ENCODE data around the gene USH1C.

The USH1C gene

DNA sequence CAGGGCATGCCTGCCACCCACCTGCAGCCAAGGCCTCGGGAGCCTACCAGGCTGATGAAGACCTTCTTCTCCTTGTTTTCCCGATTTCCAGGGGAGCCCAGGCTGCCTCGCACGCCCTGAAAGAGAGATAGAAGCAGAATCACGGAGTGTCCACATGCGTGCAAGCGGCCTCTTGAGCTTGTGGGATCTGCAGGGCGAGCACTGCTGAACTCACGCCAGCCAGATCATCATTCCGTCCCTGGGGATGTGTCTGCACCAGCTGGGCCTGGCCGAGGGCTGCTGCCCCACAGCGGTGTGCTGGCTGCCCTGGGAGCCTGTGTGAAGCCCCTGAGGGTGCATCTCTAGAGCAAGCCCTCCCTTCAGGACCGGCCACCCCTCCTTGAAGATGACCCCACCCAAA is 17.9 kb downstream of the USH1C start:
- H3K9ac ChIP-seq, result no peak overlapping the region
- H3K27ac ChIP-seq, result no peak overlapping the region
- H3K4me1 ChIP-seq (ENCODE audit: low read depth, poor library complexity, severe bottlenecking), result no peaks in the 10 kb centered on the region
- H3K4me3 ChIP-seq (IDR thresholded peaks at IDR 0.05; ENCODE audit: insufficient read depth, low read depth, low read length), result no peak overlapping the region
- no peaks in the 10 kb centered on the region for H3K79me2 ChIP-seq (ENCODE audit: insufficient read depth, low read depth)
- no peak overlapping the region for H2AFZ ChIP-seq (ENCODE audit: low read depth)
- H3K4me2 ChIP-seq, result no peak overlapping the region
- H4K20me1 ChIP-seq (ENCODE audit: insufficient read depth), result no peaks in the 10 kb centered on the region
- H3K36me3 ChIP-seq (ENCODE audit: insufficient read depth), result no peaks in the 10 kb centered on the region
- no peaks in the 10 kb centered on the region; the same call in 1 of the 2 replicates for H3K27me3 ChIP-seq (ENCODE audit: insufficient read depth, low read depth)
- TF ChIP-seq, protein P1, sequence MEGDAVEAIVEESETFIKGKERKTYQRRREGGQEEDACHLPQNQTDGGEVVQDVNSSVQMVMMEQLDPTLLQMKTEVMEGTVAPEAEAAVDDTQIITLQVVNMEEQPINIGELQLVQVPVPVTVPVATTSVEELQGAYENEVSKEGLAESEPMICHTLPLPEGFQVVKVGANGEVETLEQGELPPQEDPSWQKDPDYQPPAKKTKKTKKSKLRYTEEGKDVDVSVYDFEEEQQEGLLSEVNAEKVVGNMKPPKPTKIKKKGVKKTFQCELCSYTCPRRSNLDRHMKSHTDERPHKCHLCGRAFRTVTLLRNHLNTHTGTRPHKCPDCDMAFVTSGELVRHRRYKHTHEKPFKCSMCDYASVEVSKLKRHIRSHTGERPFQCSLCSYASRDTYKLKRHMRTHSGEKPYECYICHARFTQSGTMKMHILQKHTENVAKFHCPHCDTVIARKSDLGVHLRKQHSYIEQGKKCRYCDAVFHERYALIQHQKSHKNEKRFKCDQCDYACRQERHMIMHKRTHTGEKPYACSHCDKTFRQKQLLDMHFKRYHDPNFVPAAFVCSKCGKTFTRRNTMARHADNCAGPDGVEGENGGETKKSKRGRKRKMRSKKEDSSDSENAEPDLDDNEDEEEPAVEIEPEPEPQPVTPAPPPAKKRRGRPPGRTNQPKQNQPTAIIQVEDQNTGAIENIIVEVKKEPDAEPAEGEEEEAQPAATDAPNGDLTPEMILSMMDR (conservative IDR thresholded peaks at IDR 0.05; ENCODE audit: low read depth, low read length), result no peak

DNA sequence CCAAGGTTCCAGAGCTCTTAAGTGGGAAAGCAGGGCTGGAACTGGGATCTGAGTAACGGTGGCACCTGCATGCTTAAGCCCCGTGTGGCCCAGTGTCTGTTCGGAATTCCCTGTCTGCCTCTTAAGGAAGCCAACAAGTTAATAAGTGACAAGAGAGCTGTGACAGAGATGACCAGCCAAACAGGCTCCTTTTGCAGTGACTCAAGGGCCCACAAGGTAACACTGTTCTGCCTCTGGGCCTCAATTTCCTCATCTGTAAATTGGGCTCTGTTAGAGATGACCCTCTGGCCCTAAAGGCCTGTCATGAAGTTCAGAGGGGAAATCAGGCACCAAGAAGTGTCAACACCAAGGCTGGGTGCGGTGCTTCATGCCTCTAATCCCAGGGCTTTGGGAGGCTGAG is 18.6 kb downstream of the USH1C start:
- no peaks in the 10 kb centered on the region for H4K20me1 ChIP-seq (ENCODE audit: insufficient read depth)
- no peak overlapping the region for H2AFZ ChIP-seq (ENCODE audit: low read depth)
- H3K27ac ChIP-seq, result no peak overlapping the region
- no peak overlapping the region for H3K4me2 ChIP-seq
- no peaks in the 10 kb centered on the region for H3K79me2 ChIP-seq (ENCODE audit: insufficient read depth, low read depth)
- H3K4me1 ChIP-seq (ENCODE audit: low read depth, poor library complexity, severe bottlenecking), result no peaks in the 10 kb centered on the region
- H3K27me3 ChIP-seq (ENCODE audit: insufficient read depth, low read depth), result no peaks in the 10 kb centered on the region; the same call in 1 of the 2 replicates
- no peak overlapping the region for H3K4me3 ChIP-seq (IDR thresholded peaks at IDR 0.05; ENCODE audit: insufficient read depth, low read depth, low read length)
- H3K9ac ChIP-seq, result no peak overlapping the region
- no peaks in the 10 kb centered on the region for H3K36me3 ChIP-seq (ENCODE audit: insufficient read depth)
- TF ChIP-seq, protein P1 (conservative IDR thresholded peaks at IDR 0.05; ENCODE audit: low read depth, low read length), result no peak

DNA sequence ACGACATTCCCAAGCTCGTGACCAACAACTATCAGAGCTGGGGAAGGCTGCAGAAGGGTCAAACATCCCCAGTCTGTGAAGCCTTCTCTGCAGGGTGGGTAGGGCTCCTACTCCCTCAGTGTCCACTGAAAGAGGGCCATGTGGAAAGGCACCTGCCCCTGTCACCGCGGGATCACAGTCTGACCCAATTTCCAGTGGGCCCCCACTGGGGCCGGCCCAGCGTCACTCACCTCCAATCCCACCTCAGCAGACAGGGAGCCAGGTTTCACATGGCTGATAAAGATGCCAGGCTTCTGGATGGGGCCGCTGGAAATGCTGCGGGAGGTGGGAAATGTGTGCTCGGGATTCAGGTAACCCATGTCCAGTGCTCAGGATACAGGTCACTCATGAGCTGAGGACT is 20.0 kb downstream of the USH1C start:
- TF ChIP-seq, protein P1 (conservative IDR thresholded peaks at IDR 0.05; ENCODE audit: low read depth, low read length), result no peak
- no peak overlapping the region for H3K27ac ChIP-seq
- H3K27me3 ChIP-seq (ENCODE audit: insufficient read depth, low read depth), result no peaks in the 10 kb centered on the region
- no peak overlapping the region for H3K4me2 ChIP-seq
- H3K4me1 ChIP-seq (ENCODE audit: low read depth, poor library complexity, severe bottlenecking), result no peaks in the 10 kb centered on the region
- no peaks in the 10 kb centered on the region for H4K20me1 ChIP-seq (ENCODE audit: insufficient read depth)
- H2AFZ ChIP-seq (ENCODE audit: low read depth), result no peak overlapping the region
- H3K79me2 ChIP-seq (ENCODE audit: insufficient read depth, low read depth), result no peaks in the 10 kb centered on the region
- H3K9ac ChIP-seq, result no peak overlapping the region
- H3K36me3 ChIP-seq (ENCODE audit: insufficient read depth), result no peaks in the 10 kb centered on the region
- no peak overlapping the region for H3K4me3 ChIP-seq (IDR thresholded peaks at IDR 0.05; ENCODE audit: insufficient read depth, low read depth, low read length)

DNA sequence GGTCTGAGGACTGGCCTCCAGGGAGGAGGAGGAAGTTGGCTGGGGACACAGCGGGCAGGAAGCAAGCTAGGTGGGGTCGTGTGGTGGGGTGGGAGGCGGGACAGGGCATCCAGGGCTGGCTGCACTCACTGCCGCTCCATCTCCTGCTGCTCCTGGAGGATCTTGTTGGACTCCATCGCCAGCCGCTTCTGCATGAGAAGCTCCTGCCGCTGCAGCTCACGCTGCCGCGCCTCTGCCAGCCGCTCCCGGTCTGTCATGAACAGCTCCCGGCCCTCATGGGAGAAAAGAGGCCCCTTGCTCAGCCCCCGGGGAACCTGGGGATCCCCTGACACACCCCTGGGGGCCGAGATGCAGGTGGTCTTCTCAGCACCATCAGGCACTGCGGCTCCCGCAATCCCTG is 21.6 kb downstream of the USH1C start:
- no peak overlapping the region for H3K9ac ChIP-seq
- no peaks in the 10 kb centered on the region for H3K27me3 ChIP-seq (ENCODE audit: insufficient read depth, low read depth)
- H2AFZ ChIP-seq (ENCODE audit: low read depth), result no peak overlapping the region

More for the DNA sequence above, 21.6 kb downstream of the USH1C start:
- Histone ChIP-seq H3K27ac (no peak overlapping the region), H3K36me3 (ENCODE audit: insufficient read depth) (no peaks in the 10 kb centered on the region), H4K20me1 (ENCODE audit: insufficient read depth) (no peaks in the 10 kb centered on the region), H3K79me2 (ENCODE audit: insufficient read depth, low read depth) (no peaks in the 10 kb centered on the region), H3K4me2 (no peak overlapping the region), H3K4me1 (ENCODE audit: low read depth, poor library complexity, severe bottlenecking) (no peaks in the 10 kb centered on the region), H3K4me3 (IDR thresholded peaks at IDR 0.05; ENCODE audit: insufficient read depth, low read depth, low read length) (no peak overlapping the region)
- TF ChIP-seq, protein P1 (conservative IDR thresholded peaks at IDR 0.05; ENCODE audit: low read depth, low read length), result no peak

All from KMS-11 (cell line).